Fibroblast of pulmonary artery (primary cell): ENCODE results near the gene TNS1.

Source experiments
- DNase-seq: peaks from one replicate; pipeline ENCODE4 v3.0.0-alpha.2; 2010; ENCODE audit warnings: low read depth
- H3K4me3 ChIP-seq: replicated peaks from 2 replicates; pipeline ENCODE4 v1.5.1; 2011; ENCODE audit warnings: low read depth, mild to moderate bottlenecking, control low read depth, low read length, moderate library complexity
- CTCF ChIP-seq: IDR thresholded peaks from 2 replicates; pipeline ENCODE4 v1.5.1; 2011; ENCODE audit warnings: mild to moderate bottlenecking, control low read depth, low read length, inconsistent platforms; ENCODE audit errors: missing control alignments

TNS1 gene

GRCh38 chr2:217954051-217954450 lies 48.7 kb downstream of the TNS1 start:
- H3K4me3 ChIP-seq, result no peak overlapping the region
- no peak for DNase-seq
- no peak for TF ChIP-seq CTCF

GRCh38 chr2:217953531-217953932 lies 49.3 kb downstream of the TNS1 start:
- no peak overlapping the region for H3K4me3 ChIP-seq
- DNase-seq, result no peak
- no peak for TF ChIP-seq CTCF

- TF ChIP-seq CTCF, result no peak
- no peak overlapping the region for H3K4me3 ChIP-seq
- no peak for DNase-seq
Measured at GRCh38 chr2:217953011-217953481, 49.7 kb downstream of the TNS1 start.

- no peak overlapping the region for H3K4me3 ChIP-seq
- DNase-seq, result no peak
- TF ChIP-seq CTCF, result no peak
Measured at GRCh38 chr2:217952409-217952808, 50.4 kb downstream of the TNS1 start.

- no peak overlapping the region for H3K4me3 ChIP-seq
- no peak for TF ChIP-seq CTCF
Measured at GRCh38 chr2:217951521-217952247, 51.1 kb downstream of the TNS1 start.

GRCh38 chr2:217951091-217951490 lies 51.7 kb downstream of the TNS1 start:
- TF ChIP-seq CTCF, result no peak
- no peak for DNase-seq
- H3K4me3 ChIP-seq, result no peak overlapping the region

More at GRCh38 chr2:217951521-217952247, 51.1 kb downstream of the TNS1 start:
- DNase-seq, result no peak

- no peak for DNase-seq
- no peak overlapping the region for H3K4me3 ChIP-seq
- no peak for TF ChIP-seq CTCF
Measured at GRCh38 chr2:217950401-217950871, 52.4 kb downstream of the TNS1 start.
